ENCODE results near the gene ZNF367.

- TF ChIP-seq EZH2phosphoT487 (IDR thresholded peaks at IDR 0.05): no peak
- TF ChIP-seq, protein P1, sequence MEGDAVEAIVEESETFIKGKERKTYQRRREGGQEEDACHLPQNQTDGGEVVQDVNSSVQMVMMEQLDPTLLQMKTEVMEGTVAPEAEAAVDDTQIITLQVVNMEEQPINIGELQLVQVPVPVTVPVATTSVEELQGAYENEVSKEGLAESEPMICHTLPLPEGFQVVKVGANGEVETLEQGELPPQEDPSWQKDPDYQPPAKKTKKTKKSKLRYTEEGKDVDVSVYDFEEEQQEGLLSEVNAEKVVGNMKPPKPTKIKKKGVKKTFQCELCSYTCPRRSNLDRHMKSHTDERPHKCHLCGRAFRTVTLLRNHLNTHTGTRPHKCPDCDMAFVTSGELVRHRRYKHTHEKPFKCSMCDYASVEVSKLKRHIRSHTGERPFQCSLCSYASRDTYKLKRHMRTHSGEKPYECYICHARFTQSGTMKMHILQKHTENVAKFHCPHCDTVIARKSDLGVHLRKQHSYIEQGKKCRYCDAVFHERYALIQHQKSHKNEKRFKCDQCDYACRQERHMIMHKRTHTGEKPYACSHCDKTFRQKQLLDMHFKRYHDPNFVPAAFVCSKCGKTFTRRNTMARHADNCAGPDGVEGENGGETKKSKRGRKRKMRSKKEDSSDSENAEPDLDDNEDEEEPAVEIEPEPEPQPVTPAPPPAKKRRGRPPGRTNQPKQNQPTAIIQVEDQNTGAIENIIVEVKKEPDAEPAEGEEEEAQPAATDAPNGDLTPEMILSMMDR (IDR thresholded peaks at IDR 0.05): no peak
These were observed 5.8 kb downstream of the ZNF367 start for GRCh38 chr9:96412174-96412913.
